GM11168 (cell line): ENCODE data around the gene PPP1R12B.
"Not testable (repeated sequence)": the region's sequence is repeated elsewhere in the genome, so short reads cannot be mapped to it uniquely, and the experiment has no call there.

Experiments used
- in situ Hi-C: fragments of 300-500 bp; cut with MboI; formaldehyde crosslinking; loops from one replicate; pipeline ENCODE4 v1.12.0; 2022; ENCODE audit warnings: low sequenced_read_pairs; ENCODE audit not compliant: unreplicated experiment

PPP1R12B gene

DNA sequence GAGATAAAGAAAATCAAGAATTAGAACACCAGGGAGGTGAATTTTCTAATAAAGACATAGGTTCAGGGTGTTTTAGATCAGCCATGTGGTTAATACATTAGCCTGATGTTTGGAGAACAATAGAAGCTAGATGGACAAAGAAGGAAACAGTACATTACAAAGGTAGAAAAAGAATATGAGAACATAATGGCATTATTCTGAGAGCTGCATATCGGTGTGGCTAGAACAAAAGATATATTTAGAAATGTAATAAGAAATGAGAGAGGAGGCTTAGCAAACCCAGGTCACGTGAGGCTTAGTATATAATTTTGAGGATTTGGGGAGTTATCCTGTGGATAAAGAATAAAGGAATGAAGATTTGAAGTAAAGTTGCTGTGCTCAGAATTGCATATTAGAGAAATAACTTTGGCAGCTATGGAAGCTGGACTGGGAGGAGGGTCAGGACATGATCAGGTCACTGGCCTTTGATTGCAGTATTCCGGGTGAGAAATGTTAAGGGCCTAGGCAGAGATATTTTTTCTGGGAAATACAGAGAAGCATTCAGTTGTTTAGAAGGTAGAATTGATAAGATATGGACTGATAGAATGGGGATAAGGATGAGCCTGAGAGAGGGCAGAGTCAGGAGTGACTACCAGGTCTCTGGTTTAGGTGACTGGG is 197.3 kb downstream of the PPP1R12B start:
- in situ Hi-C loops = not testable (repeated sequence)

DNA sequence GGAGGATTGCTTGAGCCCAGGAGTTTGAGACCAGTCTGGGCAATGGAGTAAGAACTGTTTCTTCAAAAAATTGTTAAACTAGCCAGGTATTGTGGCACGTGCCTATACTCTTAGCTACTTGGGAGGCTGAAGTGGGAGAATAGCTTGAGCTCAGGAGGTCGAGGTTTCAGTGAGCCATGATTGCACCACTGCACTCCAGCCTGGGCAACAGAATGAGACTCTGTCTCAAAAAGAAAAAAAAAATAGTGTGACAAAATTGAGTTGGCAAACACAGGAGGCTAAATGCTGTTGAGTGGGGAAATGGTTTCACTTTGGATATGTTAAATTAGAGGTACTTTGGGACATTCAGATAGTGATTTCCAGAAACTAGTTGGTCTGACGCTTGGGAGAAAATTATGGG is 197.9 kb downstream of the PPP1R12B start:
- in situ Hi-C loops = not testable (repeated sequence)

- in situ Hi-C loops = not testable (repeated sequence)
Observed at GRCh38 chr1:202546796-202547195, 198.3 kb downstream of the PPP1R12B start.

DNA sequence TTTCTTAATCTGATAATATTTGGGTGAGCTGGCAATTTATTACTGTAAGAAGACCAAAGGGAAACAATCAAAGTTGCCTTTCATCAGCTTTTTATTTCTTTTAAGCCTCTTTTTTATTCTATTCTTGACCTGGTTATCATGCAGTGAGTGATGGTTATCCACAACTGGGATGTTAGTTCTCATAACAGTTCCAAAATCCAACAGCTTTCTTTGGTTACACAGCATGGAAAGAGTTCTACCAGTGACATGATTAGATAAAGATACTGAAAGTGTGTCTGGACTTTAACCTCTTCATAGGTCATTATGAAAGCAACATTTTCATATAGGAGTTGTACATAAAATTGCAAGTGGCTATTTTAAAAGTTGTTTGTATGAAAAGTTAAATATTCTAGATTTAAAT is 198.7 kb downstream of the PPP1R12B start:
- in situ Hi-C loops = no loop called here

- in situ Hi-C loops = not testable (repeated sequence)
Observed at GRCh38 chr1:202550088-202550487, 201.6 kb downstream of the PPP1R12B start.

- in situ Hi-C loops = no loop called here
Observed at GRCh38 chr1:202551683-202552082, 203.2 kb downstream of the PPP1R12B start.

- in situ Hi-C loops = not testable (repeated sequence)
Observed at GRCh38 chr1:202552615-202553014, 204.1 kb downstream of the PPP1R12B start.

GRCh38 chr1:202553078-202553477 is 204.6 kb downstream of the PPP1R12B start:
- in situ Hi-C loops = not testable (repeated sequence)

DNA sequence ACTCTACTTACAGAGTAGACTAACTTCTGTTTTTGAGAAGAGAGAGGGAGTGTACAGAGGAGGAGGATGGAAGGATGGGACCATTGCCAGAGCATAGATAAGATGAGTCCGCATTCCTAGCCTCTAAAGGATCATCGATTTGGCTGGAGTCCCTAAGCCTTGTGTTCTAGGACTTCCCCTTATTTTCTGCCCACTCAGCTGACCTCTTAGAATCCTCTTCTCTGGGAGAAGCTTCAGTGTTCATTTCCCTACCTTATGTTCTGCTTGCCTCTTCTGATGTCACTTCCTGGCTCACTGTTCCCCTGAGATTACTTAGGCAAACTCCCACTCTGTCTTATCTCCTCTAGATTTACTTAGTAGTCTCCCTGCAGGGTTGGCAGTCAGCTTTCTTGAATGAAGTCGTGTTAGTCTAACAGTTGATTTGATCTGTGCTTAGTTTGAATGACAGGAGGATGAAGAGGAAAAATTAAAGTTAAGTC is 205.1 kb downstream of the PPP1R12B start:
- in situ Hi-C loops = no loop called here

DNA sequence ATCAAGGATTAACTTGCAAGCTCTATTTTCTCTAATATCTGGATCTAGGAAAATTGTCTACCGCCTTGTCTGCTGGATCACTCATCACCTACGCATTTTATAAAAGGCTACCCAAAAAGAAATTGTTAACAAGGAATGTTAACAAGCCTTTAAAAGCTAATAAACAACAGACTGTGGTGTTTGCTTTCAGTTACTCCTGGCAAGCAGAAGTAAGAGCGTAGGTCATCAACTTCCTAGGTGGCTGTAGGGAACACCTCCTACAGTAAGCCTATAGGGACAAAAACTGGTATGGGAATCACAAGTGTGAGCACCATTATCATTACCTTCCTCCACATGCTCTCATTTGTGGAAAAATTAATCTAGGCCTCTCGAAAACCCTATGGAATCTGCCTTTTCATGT is 206.1 kb downstream of the PPP1R12B start:
- in situ Hi-C loops = not testable (repeated sequence)

DNA sequence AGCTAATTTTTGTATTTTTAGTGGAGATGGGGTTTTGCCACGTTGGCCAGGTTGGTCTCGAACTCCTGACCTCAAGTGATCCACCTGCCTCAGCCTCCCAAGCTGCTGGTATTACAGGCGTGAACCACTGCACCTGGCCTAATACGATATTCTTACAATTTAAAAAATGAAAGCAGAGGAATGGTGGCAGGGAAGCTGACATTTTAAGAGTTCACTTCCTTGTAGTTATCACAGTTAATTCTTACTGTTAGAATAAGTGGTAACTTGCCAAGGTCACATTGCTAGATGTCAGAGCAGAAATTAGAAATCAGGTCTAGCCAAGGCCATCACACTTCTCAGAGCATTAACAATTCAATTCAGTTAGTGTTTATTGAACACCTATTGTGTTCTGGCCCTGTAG is 207.5 kb downstream of the PPP1R12B start:
- in situ Hi-C loops = not testable (repeated sequence)

GRCh38 chr1:202557662-202558061 is 209.2 kb downstream of the PPP1R12B start:
- in situ Hi-C loops = not testable (repeated sequence)

DNA sequence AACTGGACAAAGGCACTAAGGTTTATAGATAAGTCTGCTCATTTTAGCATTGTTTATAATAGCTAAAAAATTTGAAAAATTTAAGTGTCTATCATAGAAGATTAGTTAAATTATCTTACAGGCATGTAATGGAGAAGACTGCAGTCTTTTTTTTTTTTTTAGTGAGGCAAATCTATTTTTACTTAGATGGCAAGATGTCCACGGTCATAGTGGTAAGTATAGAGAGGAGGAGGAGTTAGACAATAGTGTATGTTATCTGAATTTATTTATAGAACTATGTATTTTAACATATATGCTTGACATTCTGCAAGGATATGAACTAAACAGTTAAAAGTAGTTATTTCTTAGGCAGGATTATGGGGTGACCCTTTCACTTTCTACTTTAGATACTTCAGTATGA is 212.7 kb downstream of the PPP1R12B start:
- in situ Hi-C loops = no loop called here

GRCh38 chr1:202561726-202562443 is 213.4 kb downstream of the PPP1R12B start:
- in situ Hi-C loops = no loop called here

DNA sequence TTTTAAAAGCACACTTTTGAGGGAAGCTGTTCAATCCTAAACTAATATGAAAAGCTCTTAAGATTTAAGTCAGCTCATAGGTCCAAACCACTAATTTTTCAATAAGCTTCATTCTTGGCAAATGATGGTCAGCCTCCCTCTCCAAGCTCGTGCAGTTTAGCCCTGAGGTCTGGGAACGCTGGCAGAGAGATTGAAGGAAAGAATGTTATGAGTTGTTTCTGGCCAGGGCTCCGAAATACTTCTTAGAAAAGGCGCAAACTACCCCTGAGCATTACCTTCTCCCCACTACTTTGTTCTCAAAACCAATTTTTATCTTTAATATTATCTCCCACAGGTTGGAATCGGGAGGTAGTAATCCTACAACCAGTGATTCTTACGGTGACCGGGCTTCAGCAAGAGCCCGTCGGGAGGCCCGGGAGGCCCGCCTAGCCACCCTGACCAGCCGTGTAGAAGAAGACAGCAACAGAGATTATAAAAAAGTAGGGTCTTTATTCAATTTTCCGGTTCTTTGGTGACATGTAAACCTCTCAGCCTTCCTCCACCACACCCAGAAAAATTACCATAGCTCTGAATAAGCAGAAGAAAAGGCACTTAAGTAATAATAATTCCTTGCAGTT is 214.1 kb downstream of the PPP1R12B start:
- in situ Hi-C loops = no loop called here

DNA sequence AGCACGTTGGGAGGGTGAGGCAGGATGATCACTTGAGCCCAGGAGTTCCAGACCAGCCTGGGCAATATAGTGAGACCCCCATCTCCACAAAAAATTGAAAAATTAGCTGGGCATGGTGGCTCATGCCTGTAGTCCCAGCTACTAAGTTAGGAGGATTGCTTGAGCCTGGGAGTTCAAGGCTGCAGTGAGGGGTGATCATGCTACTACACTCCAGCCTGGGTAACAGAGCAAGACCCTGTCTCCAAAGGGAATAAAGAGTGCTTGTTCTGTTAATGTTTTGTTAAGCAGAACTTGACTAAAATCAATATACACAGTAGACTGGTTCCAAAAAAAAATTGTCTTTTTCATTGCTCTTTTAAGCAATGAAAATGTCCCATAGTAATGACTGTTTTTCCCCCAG is 215.3 kb downstream of the PPP1R12B start:
- in situ Hi-C loops = no loop called here

GRCh38 chr1:202564958-202565495 is 216.5 kb downstream of the PPP1R12B start:
- in situ Hi-C loops = no loop called here

GRCh38 chr1:202565890-202566602 is 217.5 kb downstream of the PPP1R12B start:
- in situ Hi-C loops = no loop called here

- in situ Hi-C loops = no loop called here
Observed at GRCh38 chr1:202567738-202568137, 219.2 kb downstream of the PPP1R12B start.

DNA sequence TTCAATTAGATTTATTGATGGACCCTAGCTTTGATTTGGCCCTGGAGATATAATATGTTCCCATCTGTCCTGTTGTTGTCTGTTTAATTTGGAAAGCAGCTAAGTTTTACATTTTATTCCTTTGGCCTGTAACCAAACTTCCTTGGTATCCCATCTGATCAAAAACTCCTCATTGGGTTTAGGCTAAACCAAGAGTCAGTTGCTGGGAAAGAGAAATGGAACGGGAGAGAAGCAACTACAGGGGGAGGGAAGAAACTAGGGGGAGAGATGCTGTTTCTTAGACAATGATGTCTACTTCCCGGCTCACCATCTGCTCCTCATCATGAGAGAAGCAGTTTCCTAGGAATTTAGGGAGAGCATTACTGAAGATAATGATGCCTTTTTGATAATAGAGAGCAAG is 219.9 kb downstream of the PPP1R12B start:
- in situ Hi-C loops = no loop called here
